K562 (cell line): ENCODE data around the gene RAD54L. TPM values are rescaled to one million over a fixed set of nuclear protein-coding genes. Genes with fewer than 3 reads are reported as not detected.

ENCODE experiments used
- ATAC-seq: fragments of 200-7000 bp; cut with Tn5 transposase; 3 replicates; pipeline ENCODE4 v1.9.1; 2020; ENCODE audit warnings: moderate library complexity
- BruUV-seq: library from RNA; stranded (reverse); fragments of 400-500 nt; replicated peaks from 2 replicates; lab custom pipeline; 2021; lab: Mats Ljungman, UMichigan
- CTCF ChIA-PET: fragments of 300-600 bp; formaldehyde crosslinking; extraction: SDS; loops from one replicate; lab custom pipeline; 2021; ENCODE audit warnings: low intra/inter-chr PET ratio; lab: Yijun Ruan, JAX
- POLR2A ChIA-PET: fragments of 300-600, 350-650 bp; sonication (Branson Sonifier 250); formaldehyde crosslinking; extraction: SDS; loops from one replicate; lab custom pipeline; 2021; ENCODE audit warnings: antibody characterized with exemption, inconsistent platforms; lab: Yijun Ruan, JAX
- DNase-seq, 4 experiments: peaks; one replicate each; pipeline versions ENCODE4 v3.0.0 to v3.0.0-alpha.2; 2011 to 2018; ENCODE audit warnings: low spot score in 3 of 4, mixed read lengths in 3 of 4; ENCODE audit errors: extremely low read depth in 1 of 4
- FAIRE-seq: peaks from 2 replicates; lab custom pipeline; 2011; peaks lifted over from hg19 to GRCh38; lab: Jason Lieb, UNC
- H2AFZ ChIP-seq: 2 replicates; pipeline ENCODE4 v1.6.0; 2011; ENCODE audit warnings: low read depth, low read length, control low read depth, inconsistent platforms
- H3K27ac ChIP-seq: fragments of 200-600 bp; 3 replicates; pipeline ENCODE4 v1.8.0; 2011; ENCODE audit warnings: low read depth, mild to moderate bottlenecking, control low read depth, inconsistent platforms, low read length, moderate library complexity, mixed read lengths; ENCODE audit errors: extremely low read depth
- H3K27me3 ChIP-seq, 2 experiments: fragments of 300-600 bp in 1 of 2; 2 replicates in 1 of 2; 3 replicates in 1 of 2; pipeline versions ENCODE4 v1.6.0 to v1.8.0; 2011; ENCODE audit warnings: inconsistent platforms in 2 of 2, low read length in 2 of 2, mild to moderate bottlenecking in 1 of 2, mixed read lengths in 1 of 2, moderate library complexity in 1 of 2; ENCODE audit not compliant: control insufficient read depth in 2 of 2, insufficient read depth in 2 of 2
- H3K36me3 ChIP-seq: fragments of 300-600 bp; 3 replicates; pipeline ENCODE4 v1.8.0; 2011; ENCODE audit warnings: mild to moderate bottlenecking, low read length, inconsistent platforms; ENCODE audit not compliant: control insufficient read depth, insufficient read depth
- H3K4me1 ChIP-seq, 2 experiments: fragments of 200-600 bp in 1 of 2; replicated peaks in 1 of 2; 2 replicates in 1 of 2; 3 replicates in 1 of 2; pipeline versions ENCODE4 v1.5.1 to v1.8.0; 2011; ENCODE audit warnings: inconsistent platforms in 2 of 2, low read length in 2 of 2, mild to moderate bottlenecking in 1 of 2, mixed read lengths in 1 of 2, moderate library complexity in 1 of 2; ENCODE audit not compliant: control insufficient read depth in 2 of 2, insufficient read depth in 2 of 2
- H3K4me2 ChIP-seq: 2 replicates; pipeline ENCODE4 v1.6.1; 2011; ENCODE audit warnings: low read length, control low read depth, inconsistent platforms, mixed read lengths; ENCODE audit not compliant: insufficient read depth
- H3K4me3 ChIP-seq: fragments of 200-600 bp; sonication (generic), shearing (Covaris generic); 2 replicates; pipeline ENCODE4 v1.5.1; 2016; ENCODE audit warnings: control low read depth, inconsistent platforms
- H3K79me2 ChIP-seq: fragments of 200-600 bp; 3 replicates; pipeline ENCODE4 v1.8.0; 2011; ENCODE audit warnings: low read length, inconsistent platforms; ENCODE audit not compliant: control insufficient read depth, insufficient read depth
- H3K9ac ChIP-seq, 2 experiments: 2 replicates each; pipeline versions ENCODE4 v1.6.0 to v1.6.1; 2011; ENCODE audit warnings: low read depth in 2 of 2, low read length in 2 of 2, control low read depth in 1 of 2, inconsistent platforms in 1 of 2, mild to moderate bottlenecking in 1 of 2, mixed read lengths in 1 of 2; ENCODE audit not compliant: insufficient read depth in 1 of 2
- H3K9me1 ChIP-seq: one replicate; pipeline ENCODE4 v1.6.0; 2011; ENCODE audit warnings: inconsistent platforms, mild to moderate bottlenecking, low read length, moderate library complexity; ENCODE audit not compliant: control insufficient read depth, insufficient read depth
- H3K9me3 ChIP-seq: replicated peaks from 2 replicates; pipeline ENCODE4 v1.5.1; 2011; ENCODE audit warnings: low read depth, low read length, inconsistent platforms; ENCODE audit not compliant: control insufficient read depth, insufficient read depth
- H4K20me1 ChIP-seq: replicated peaks from 2 replicates; pipeline ENCODE4 v1.6.1; 2011; ENCODE audit warnings: low read length, inconsistent platforms, mixed read lengths; ENCODE audit not compliant: control insufficient read depth, insufficient read depth
- ARID1B ChIP-seq: fragments of 450-650 bp; IDR thresholded peaks from 2 replicates; pipeline ENCODE4 v1.6.1; 2016; ENCODE audit warnings: antibody characterized with exemption, mild to moderate bottlenecking, inconsistent platforms
- FOSL1 ChIP-seq: fragments of 200-800 bp; sonication (Bioruptor generic); conservative IDR thresholded peaks from 2 replicates; pipeline ENCODE4 v1.6.1; 2016; ENCODE audit warnings: missing genetic modification characterization, missing compliant biosample characterization
- HCFC1 ChIP-seq: IDR thresholded peaks from 2 replicates; pipeline ENCODE4 v1.6.1; 2012; ENCODE audit warnings: low read depth, low read length, improper control_type of control experiment
- HIVEP1 ChIP-seq: fragments of 250-450 bp; sonication (Bioruptor Pico); IDR thresholded peaks from 2 replicates; pipeline ENCODE4 v1.4.0; 2020; ENCODE audit warnings: mild to moderate bottlenecking
- HNRNPH1 ChIP-seq: fragments of 200-400 bp; formaldehyde crosslinking; optimal IDR thresholded peaks from 2 replicates; pipeline ENCODE3; 2017; ENCODE audit warnings: low read depth, mild to moderate bottlenecking, low read length, moderate library complexity
- L3MBTL2 ChIP-seq: fragments of 450-650 bp; IDR thresholded peaks from 2 replicates; pipeline ENCODE4 v1.6.1; 2016; ENCODE audit warnings: mild to moderate bottlenecking, moderate library complexity
- MEF2D ChIP-seq: conservative IDR thresholded peaks from 2 replicates; pipeline ENCODE4 v1.6.1; 2016; ENCODE audit warnings: low read depth, missing genetic modification characterization, missing compliant biosample characterization
- MYC ChIP-seq, 2 experiments: fragments of 250-450 bp in 1 of 2; sonication (Bioruptor Pico) in 1 of 2; IDR thresholded peaks; 2 replicates each; pipeline versions ENCODE4 v1.5.1 to v1.6.1; 2012 to 2021; ENCODE audit warnings: low read depth in 2 of 2, borderline replicate concordance in 1 of 2, improper control_type of control experiment in 1 of 2, low read length in 1 of 2, mild to moderate bottlenecking in 1 of 2, moderate library complexity in 1 of 2
- NFIX ChIP-seq: fragments of 250-450 bp; sonication (Bioruptor Pico); IDR thresholded peaks from 2 replicates; pipeline ENCODE4 v1.4.0; 2020; ENCODE audit warnings: low read depth, mild to moderate bottlenecking, moderate library complexity
- NR2C2 ChIP-seq, 2 experiments: fragments of 200-800 bp in 1 of 2; sonication (Bioruptor generic) in 1 of 2; sonication (generic) in 1 of 2; formaldehyde crosslinking in 1 of 2; IDR thresholded peaks; 2 replicates each; pipeline versions ENCODE4 v1.6.1 to v1.8.0; 2016 to 2022; ENCODE audit warnings: mild to moderate bottlenecking in 1 of 2, missing compliant biosample characterization in 1 of 2, missing genetic modification characterization in 1 of 2, missing genetic modification reagents in 1 of 2
- PML ChIP-seq: IDR thresholded peaks from 2 replicates; pipeline ENCODE4 v1.6.1; 2012; ENCODE audit warnings: low read length, inconsistent platforms
- RBFOX2 ChIP-seq: fragments of 200-400 bp; formaldehyde crosslinking; IDR thresholded peaks from 2 replicates; pipeline ENCODE4 v1.6.1; 2017; ENCODE audit warnings: low read depth, mild to moderate bottlenecking, low read length, moderate library complexity
- SP1 ChIP-seq: sonication (generic); formaldehyde crosslinking; IDR thresholded peaks from 2 replicates; pipeline ENCODE4 v1.8.1; 2022; ENCODE audit warnings: mild to moderate bottlenecking, missing genetic modification reagents
- TEAD4 ChIP-seq, 2 experiments: sonication (generic) in 1 of 2; formaldehyde crosslinking in 1 of 2; IDR thresholded peaks; 2 replicates each; pipeline versions ENCODE4 v1.6.1 to v1.8.0; 2012 to 2022; ENCODE audit warnings: borderline replicate concordance in 1 of 2, inconsistent platforms in 1 of 2, low read length in 1 of 2, mild to moderate bottlenecking in 1 of 2, missing genetic modification reagents in 1 of 2
- TFAP4 ChIP-seq: sonication (generic); formaldehyde crosslinking; IDR thresholded peaks from 2 replicates; pipeline ENCODE4 v1.8.0; 2022; ENCODE audit warnings: missing genetic modification reagents, mild to moderate bottlenecking, moderate library complexity, borderline replicate concordance
- ZBTB26 ChIP-seq: fragments of 450-650 bp; formaldehyde crosslinking; IDR thresholded peaks from 2 replicates; pipeline ENCODE4 v1.4.0; 2022; ENCODE audit warnings: missing genetic modification characterization
- ZNF175 ChIP-seq: fragments of 200-800 bp; sonication (Bioruptor generic); IDR thresholded peaks from 2 replicates; pipeline ENCODE4 v1.6.1; 2016; ENCODE audit warnings: low read depth, mild to moderate bottlenecking, missing genetic modification characterization, missing compliant biosample characterization
- ZNF655 ChIP-seq: fragments of 250-450 bp; sonication (Bioruptor Pico); IDR thresholded peaks from 2 replicates; pipeline ENCODE4 v1.5.0; 2021
- WGBS: fragments of 100-300 bp; shearing (Covaris generic); methylation state at CpG from one replicate; pipeline ENCODE4 v1.1.6; 2016; ENCODE audit warnings: low coverage, mixed read lengths; ENCODE audit not compliant: insufficient coverage; ENCODE audit errors: missing lambda C conversion rate; 5-methylcytosine and 5-hydroxymethylcytosine counted together
- in situ Hi-C: fragments of 300-500 bp; cut with MboI; formaldehyde crosslinking; loops from 4 replicates; pipeline ENCODE4 v1.15.0; 2018; ENCODE audit warnings: inconsistent platforms, mixed read lengths
- intact Hi-C: fragments of 100-400 bp; cut with micrococcal nuclease; formaldehyde crosslinking; loops from 2 replicates; pipeline ENCODE4 v1.14.2; 2022
- polyA plus RNA-seq, 8 experiments: library from polyadenylated mRNA; depleted of rRNA in 4 of 8; stranded (reverse) in 5 of 8; unstranded in 3 of 8; fragments of >200 nt; fragmentation: Nextera tagmentation in 2 of 8; fragmentation: Illumina TruSeq in 1 of 8; extraction: Ambion mirVana in 2 of 8; extraction: Trizol in 1 of 8; gene quantifications; 2 replicates each; pipeline versions ENCODE4 v1.2.1 to v1.2.3, GENCODE V29; 2011 to 2014; ENCODE audit warnings: inconsistent platforms in 1 of 8, missing spikeins in 1 of 8
- total RNA-seq, 7 experiments: library from RNA; depleted of rRNA in 6 of 7; stranded (reverse); fragments of >200 nt in 6 of 7; fragmentation: Illumina TruSeq in 2 of 7; extraction: Trizol in 2 of 7; gene quantifications; 2 replicates each; pipeline versions ENCODE4 v1.2.1 to v1.2.3, GENCODE V29; 2011 to 2021; ENCODE audit warnings: low replicate concordance in 1 of 7

Gene RAD54L
- total and polyA plus RNA-seq, 9 of the 15 experiments (the other 6 are each of a cell fraction or from before 2014, with no cell fraction given): 17.9 to 92.3 (median 37.5) TPM

- Histone ChIP-seq H3K4me3 (no peak overlapping the region), H3K9ac (no peak overlapping the region), H3K79me2 (no peaks in the 10 kb centered on the region), H3K4me1 (peaks cover 20 to 33% of the 10 kb centered on the region in 2 experiments; a peak in 3 of 5 replicates), H3K27ac (peak overlapping the region; percentile 34; the same call in 2 of the 3 replicates), H3K9me1 (no peaks in the 10 kb centered on the region), H2AFZ (no peak overlapping the region), H3K36me3 (peaks cover 67% of the 10 kb centered on the region), H3K9me3 (no peaks in the 10 kb centered on the region), H4K20me1 (no peaks in the 10 kb centered on the region), H3K27me3 (no peaks in the 10 kb centered on the region), H3K4me2 (no peak overlapping the region)
- DNase-seq (no peak), FAIRE-seq (peak; percentile 37), ATAC-seq (no peak; the same call in 2 of the 3 replicates)
- CTCF ChIA-PET: no interaction called here
- BruUV-seq: no TSS peak
- 58% methylated on average over 1 of the region's 1 CpG for WGBS
- in situ Hi-C loops: no loop called here
- intact Hi-C loops: loop anchor here (10.0 kb wide), 1 partner anchor 56 kb away; the partner anchor contains the start of gene NSUN4
- POLR2A ChIA-PET: interaction anchor here (0.6 to 22.6 kb wide), 5 partner anchors 2 to 34 kb away, joined by 3 to 410 read pairs (median 46); partner anchors contain the start of genes LRRC41 and UQCRH
- TF ChIP-seq ZNF175 (CRISPR knock-in tag) (peak; percentile 27; the same call in 1 of the 2 replicates), PML (0 out of 2 replicates have a peak, but pooled peaks have one; percentile 15), HNRNPH1 (no peak), HIVEP1 (CRISPR knock-in tag) (no peak), MEF2D (tag) (no peak), NFIX (no peak), FOSL1 (tag) (peak; percentile 64), L3MBTL2 (no peak), NR2C2 (CRISPR knock-in tag; IDR thresholded peaks at IDR 0.05) (no peak), NR2C2 (tag; IDR thresholded peaks at IDR 0.05) (no peak), ARID1B (peak; percentile 18; the same call in 1 of the 2 replicates), ZBTB26 (CRISPR knock-in tag) (no peak), TEAD4 (IDR thresholded peaks at IDR 0.05; ENCODE audit: low read length) (peak; percentile 25; the same call in 1 of the 2 replicates), TEAD4 (CRISPR knock-in tag; IDR thresholded peaks at IDR 0.05; ENCODE audit: borderline replicate concordance) (no peak), SP1 (0 out of 2 replicates have a peak, but pooled peaks have one; percentile 22), ZNF655 (CRISPR knock-in tag) (no peak), RBFOX2 (no peak), HCFC1 (no peak), TFAP4 (no peak), MYC (IDR thresholded peaks at IDR 0.05; ENCODE audit: low read depth, low read length) (no peak), MYC (CRISPR knock-in tag; IDR thresholded peaks at IDR 0.05; ENCODE audit: borderline replicate concordance, low read depth) (no peak)
These were observed 41.0 kb downstream of the RAD54L start for GRCh38 chr1:46288485-46289133.
